Thymus (tissue), 11 donors: ENCODE results near the gene TMEM245. TPM values are rescaled to one million over a fixed set of nuclear protein-coding genes. Genes with fewer than 3 reads are reported as not detected.

Experiments
- DNase-seq, 9 donors: peaks; one replicate each; pipeline ENCODE4 v3.0.0-alpha.2; 2013; ENCODE audit warnings: low spot score in 9 of 9, low read depth in 6 of 9, missing footprints in 1 of 9
- H3K27ac ChIP-seq, 2 donors: one replicate each; pipeline ENCODE4 v1.5.1; 2013; ENCODE audit warnings: control low read depth in 1 of 2, low read depth in 1 of 2, low read length in 1 of 2, mild to moderate bottlenecking in 1 of 2, moderate library complexity in 1 of 2
- H3K27me3 ChIP-seq, 2 donors: one replicate each; pipeline ENCODE4 v1.5.1; 2013; ENCODE audit warnings: low read length in 1 of 2; ENCODE audit not compliant: control insufficient read depth in 2 of 2, insufficient read depth in 1 of 2
- H3K36me3 ChIP-seq, 2 donors: one replicate each; pipeline ENCODE4 v1.5.1; 2013; ENCODE audit warnings: low read length in 1 of 2, mild to moderate bottlenecking in 1 of 2, moderate library complexity in 1 of 2; ENCODE audit not compliant: control insufficient read depth in 2 of 2, insufficient read depth in 2 of 2
- H3K4me1 ChIP-seq, 2 donors: one replicate each; pipeline ENCODE4 v1.5.1; 2013; ENCODE audit warnings: low read length in 2 of 2; ENCODE audit not compliant: control insufficient read depth in 2 of 2, insufficient read depth in 2 of 2
- H3K4me3 ChIP-seq, 2 donors: one replicate each; pipeline ENCODE4 v1.5.1; 2013; ENCODE audit warnings: low read length in 2 of 2, control low read depth in 1 of 2, mild to moderate bottlenecking in 1 of 2
- H3K9me3 ChIP-seq, 2 donors: one replicate each; pipeline ENCODE4 v1.5.1; 2013; ENCODE audit warnings: low read length in 1 of 2, mild to moderate bottlenecking in 1 of 2; ENCODE audit not compliant: control insufficient read depth in 2 of 2, insufficient read depth in 1 of 2
- WGBS: extraction: QIAGEN DNeasy Blood & Tissue Kit; methylation state at CpG from one replicate; pipeline ENCODE4 v1.1.7; 2013; 5-methylcytosine and 5-hydroxymethylcytosine counted together
- polyA plus RNA-seq: library from polyadenylated mRNA; stranded (reverse); fragments of 200-250 nt; gene quantifications from one replicate; pipeline ENCODE4 v1.2.3, GENCODE V29; 2013
- total RNA-seq: library from RNA; stranded (reverse); fragments of 120-200 nt; gene quantifications from one replicate; pipeline ENCODE4 v1.2.4, GENCODE V29; 2013
- donor health status: healthy.

The TMEM245 gene
- total and polyA plus RNA-seq, 2 donors, result 9.3 to 21.1 TPM

DNA sequence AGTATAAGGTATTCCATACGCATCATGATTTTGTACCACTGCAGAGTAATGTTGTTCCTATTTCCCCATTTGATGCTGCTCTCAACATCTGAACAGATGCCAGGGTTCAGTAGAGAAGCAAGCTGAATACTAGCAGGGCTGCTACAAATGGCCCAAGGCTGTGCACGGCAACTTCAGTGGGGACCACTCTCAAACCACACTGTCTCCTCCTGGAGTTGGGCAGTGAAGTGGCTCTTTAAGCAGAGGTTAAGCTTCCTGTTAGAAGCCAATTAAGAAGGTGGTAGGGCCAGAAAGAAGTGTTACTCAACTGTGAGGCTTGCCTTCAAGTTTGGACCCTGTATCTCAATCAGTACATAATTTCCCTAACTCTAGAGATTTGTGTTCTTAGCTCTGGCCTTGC, 32.0 kb downstream of the TMEM245 start:
- Histone ChIP-seq H3K9me3 (no peaks in the 10 kb centered on the region), H3K27me3 (no peaks in the 10 kb centered on the region), H3K27ac (no peak overlapping the region), H3K36me3 (peaks cover 16 to 50% of the 10 kb centered on the region in 2 donors), H3K4me3 (no peak overlapping the region), H3K4me1 (no peaks in the 10 kb centered on the region)
- WGBS, result 100% methylated on average over 2 of the region's 2 CpGs
- DNase-seq, result no peak

DNA sequence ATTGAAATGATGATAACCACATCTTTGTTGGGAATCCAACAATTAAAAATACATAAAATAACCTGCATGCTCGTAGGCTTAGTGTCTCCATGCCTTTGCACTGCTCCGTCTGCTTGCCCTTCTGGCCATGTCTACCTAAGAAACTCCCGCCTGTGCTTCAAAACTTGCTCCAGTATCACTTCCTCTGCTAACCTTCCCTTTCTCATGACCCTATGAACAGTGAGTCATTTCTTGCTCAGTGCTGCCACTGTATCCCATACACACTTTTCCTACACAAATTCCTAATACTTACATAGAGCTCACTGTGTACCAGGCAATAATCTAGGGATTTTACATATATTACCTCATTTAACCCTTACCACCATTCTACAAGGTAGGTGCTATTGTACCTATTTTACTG, 33.5 kb downstream of the TMEM245 start:
- Histone ChIP-seq H3K36me3 (peaks cover 13 to 41% of the 10 kb centered on the region in 2 donors), H3K4me3 (no peak overlapping the region), H3K27ac (no peak overlapping the region), H3K9me3 (no peaks in the 10 kb centered on the region), H3K4me1 (no peaks in the 10 kb centered on the region), H3K27me3 (no peaks in the 10 kb centered on the region)
- no peak for DNase-seq
- WGBS, result 97% methylated on average over 3 of the region's 3 CpGs

DNA sequence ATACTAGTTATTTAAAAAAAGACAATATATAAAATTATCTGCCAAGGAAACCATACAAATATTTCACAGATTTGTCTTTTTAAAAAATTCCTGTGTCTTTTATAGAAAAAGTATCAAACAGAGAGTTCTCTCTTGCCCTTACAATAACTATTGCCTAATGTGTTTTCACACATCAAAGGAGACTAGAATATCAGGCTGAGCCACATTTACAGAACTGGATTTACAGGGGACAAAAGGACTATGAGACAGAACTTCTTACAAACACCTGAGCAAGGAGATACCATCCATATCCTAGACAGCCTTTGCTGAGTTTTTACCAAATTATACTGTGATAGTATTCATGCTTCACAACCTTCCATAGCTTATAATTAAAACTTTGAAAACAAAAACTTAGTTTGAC, 34.2 kb downstream of the TMEM245 start:
- H3K36me3 ChIP-seq, result peaks cover 13 to 34% of the 10 kb centered on the region in 2 donors
- no peak overlapping the region for H3K4me3 ChIP-seq
- no peaks in the 10 kb centered on the region for H3K27me3 ChIP-seq
- H3K9me3 ChIP-seq, result no peaks in the 10 kb centered on the region
- DNase-seq, result no peak
- no peak overlapping the region for H3K27ac ChIP-seq
- no peaks in the 10 kb centered on the region for H3K4me1 ChIP-seq

DNA sequence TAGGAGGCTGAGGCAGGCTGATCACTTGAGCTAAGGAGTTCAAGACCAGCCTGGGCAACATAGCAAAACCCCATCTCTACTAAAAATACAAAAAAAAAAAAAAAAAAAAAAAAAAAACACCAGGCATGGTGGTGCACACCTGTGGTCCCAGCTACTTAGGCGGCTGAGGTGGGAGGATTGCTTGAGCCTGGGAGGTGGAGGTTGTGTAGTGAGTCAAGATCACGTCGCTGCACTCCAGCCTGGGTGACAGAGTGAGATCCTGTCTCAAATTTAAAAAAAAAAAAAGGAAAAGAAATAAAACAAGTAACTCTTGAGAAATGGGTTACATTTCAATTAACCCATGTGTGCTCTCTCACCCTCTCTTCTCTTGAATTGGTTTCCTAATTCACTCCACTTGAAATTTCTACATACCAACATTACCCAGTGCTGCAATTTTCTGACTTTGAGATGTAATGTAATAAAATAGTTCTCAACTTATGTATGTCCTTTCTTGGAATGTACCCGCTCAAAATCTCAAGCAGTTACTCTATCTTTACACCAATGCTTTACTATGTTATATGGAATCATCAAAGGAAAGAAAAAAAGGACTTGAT, 35.8 kb downstream of the TMEM245 start:
- H3K36me3 ChIP-seq, result peaks cover 11 to 42% of the 10 kb centered on the region in 2 donors
- no peak for DNase-seq
- no peaks in the 10 kb centered on the region for H3K9me3 ChIP-seq
- 99% methylated on average over 4 of the region's 4 CpGs for WGBS
- no peaks in the 10 kb centered on the region for H3K27me3 ChIP-seq
- H3K27ac ChIP-seq, result no peak overlapping the region
- no peak overlapping the region for H3K4me3 ChIP-seq
- H3K4me1 ChIP-seq, result no peaks in the 10 kb centered on the region

DNA sequence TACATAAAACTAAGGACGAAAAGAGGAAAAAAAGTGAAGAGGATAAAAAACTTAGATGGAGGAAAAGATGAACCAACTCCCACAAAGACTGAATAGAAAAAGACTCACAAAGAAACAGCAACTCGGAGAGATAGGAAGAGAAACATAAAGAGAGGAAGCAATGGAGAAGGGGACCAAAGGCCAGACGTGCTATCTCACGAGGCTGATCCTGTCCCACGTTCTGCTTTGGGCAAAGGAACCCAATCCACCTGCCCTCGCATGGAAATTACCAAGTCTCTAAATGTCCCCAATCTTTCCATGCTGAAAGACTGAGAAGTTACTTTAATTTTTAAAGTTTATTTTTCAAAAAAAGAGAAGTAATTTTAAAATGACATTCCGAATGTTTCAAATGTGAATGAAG, 36.6 kb downstream of the TMEM245 start:
- Histone ChIP-seq H3K36me3 (peaks cover 9 to 41% of the 10 kb centered on the region in 2 donors), H3K4me3 (no peak overlapping the region)

DNA sequence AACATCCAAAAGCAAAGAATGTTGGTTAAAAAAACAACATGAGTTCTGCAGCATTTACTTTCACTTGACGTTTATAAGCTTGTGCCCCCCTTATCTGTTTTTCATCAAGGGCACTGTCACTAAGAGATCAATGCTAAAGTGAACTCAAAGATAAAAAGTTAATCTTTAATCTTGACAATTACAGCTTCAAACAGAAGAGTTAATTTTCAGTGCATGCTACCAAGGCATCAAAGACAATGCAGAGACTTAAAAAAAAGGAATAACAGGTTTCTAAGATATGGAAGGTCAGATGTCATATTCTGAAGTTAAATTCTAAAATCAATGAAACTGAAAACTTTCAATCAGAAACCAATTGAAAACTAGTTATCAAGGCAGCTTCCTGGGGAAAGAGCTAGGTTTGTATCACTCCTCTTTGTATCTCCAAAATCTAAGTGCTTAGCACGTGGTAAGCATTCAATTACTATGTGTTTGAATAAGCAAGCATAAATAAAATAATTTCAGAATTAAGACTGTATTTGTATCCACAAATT, 37.6 kb downstream of the TMEM245 start:
- no peak overlapping the region for H3K27ac ChIP-seq
- H3K9me3 ChIP-seq, result no peaks in the 10 kb centered on the region
- H3K4me1 ChIP-seq, result no peaks in the 10 kb centered on the region
- 40% methylated on average over 2 of the region's 2 CpGs for WGBS
- no peak overlapping the region for H3K4me3 ChIP-seq
- H3K27me3 ChIP-seq, result no peaks in the 10 kb centered on the region
- H3K36me3 ChIP-seq, result peaks cover 4 to 37% of the 10 kb centered on the region in 2 donors
- no peak for DNase-seq

More for the DNA sequence above, 36.6 kb downstream of the TMEM245 start:
- 97% methylated on average over 7 of the region's 7 CpGs for WGBS
- Histone ChIP-seq H3K27me3 (no peaks in the 10 kb centered on the region), H3K27ac (no peak overlapping the region), H3K4me1 (no peaks in the 10 kb centered on the region), H3K9me3 (no peaks in the 10 kb centered on the region)
- no peak for DNase-seq

DNA sequence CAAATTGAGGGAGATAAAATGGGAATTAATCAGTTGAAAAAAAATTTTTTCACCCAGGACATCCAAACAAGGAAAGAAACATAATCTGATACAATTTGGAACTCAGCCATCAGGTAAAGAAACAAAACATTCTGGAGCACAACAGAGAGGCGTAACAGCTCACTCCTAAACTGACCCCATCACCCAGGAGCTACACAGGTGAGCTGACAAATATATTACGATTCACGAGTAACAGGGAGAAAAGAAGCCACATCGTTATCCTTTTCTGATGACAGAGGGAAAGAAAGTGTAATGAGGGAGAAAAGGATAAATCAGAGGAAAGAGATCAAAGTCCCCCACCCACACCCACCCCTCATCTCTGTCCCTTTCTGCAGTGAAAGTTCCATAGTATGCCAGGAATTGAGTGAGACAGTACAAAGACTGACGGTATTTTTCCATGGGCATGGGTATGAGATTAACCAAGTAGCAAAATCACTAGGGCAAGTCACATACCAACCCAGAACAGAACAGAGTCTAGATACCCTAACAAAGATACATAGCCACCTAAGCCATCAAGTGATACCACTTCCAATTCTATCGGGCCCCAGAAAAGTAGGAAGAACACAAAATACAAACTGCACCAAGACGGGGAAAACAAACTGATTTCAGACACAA, 45.4 kb downstream of the TMEM245 start:
- H3K36me3 ChIP-seq, result peaks cover 19 to 52% of the 10 kb centered on the region in 2 donors
- H3K9me3 ChIP-seq, result no peaks in the 10 kb centered on the region

DNA sequence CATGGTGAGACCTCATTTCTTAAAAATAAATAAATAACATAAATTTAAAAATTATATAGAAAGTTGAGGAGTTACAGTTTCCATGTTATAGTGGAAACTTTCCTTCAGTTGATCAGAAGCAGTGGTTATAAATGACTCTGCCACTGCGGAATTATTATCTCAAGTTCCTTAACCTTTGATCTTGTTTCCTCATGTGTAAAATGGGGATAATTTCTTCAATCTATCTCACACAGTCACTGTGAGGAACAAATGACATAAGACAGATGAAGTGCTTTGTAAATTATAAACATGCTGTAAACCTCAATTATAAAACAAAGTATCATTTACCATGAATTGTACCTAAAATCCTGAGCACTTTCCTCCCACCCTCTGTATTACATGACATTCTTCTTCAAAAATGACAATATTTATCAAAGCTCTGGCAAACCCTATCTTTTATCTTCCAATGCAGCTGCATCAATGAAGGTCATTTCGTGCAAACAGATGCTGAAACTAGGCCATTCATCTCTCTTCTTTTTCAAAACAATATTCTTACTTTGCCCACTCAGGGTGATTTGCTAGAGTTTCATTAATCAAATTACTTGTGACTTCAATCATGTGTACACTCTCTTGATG, 46.8 kb downstream of the TMEM245 start:
- WGBS, result 96% methylated on average over 2 of the region's 2 CpGs
- Histone ChIP-seq H3K9me3 (no peaks in the 10 kb centered on the region), H3K27ac (no peak overlapping the region), H3K36me3 (peaks cover 28 to 58% of the 10 kb centered on the region in 2 donors), H3K4me3 (no peak overlapping the region), H3K4me1 (no peaks in the 10 kb centered on the region), H3K27me3 (no peaks in the 10 kb centered on the region)
- DNase-seq, result no peak

More for the DNA sequence above, 45.4 kb downstream of the TMEM245 start:
- no peak for DNase-seq
- H3K27ac ChIP-seq, result no peak overlapping the region
- no peaks in the 10 kb centered on the region for H3K4me1 ChIP-seq
- no peaks in the 10 kb centered on the region for H3K27me3 ChIP-seq
- H3K4me3 ChIP-seq, result no peak overlapping the region
- 96% methylated on average over 7 of the region's 7 CpGs for WGBS

DNA sequence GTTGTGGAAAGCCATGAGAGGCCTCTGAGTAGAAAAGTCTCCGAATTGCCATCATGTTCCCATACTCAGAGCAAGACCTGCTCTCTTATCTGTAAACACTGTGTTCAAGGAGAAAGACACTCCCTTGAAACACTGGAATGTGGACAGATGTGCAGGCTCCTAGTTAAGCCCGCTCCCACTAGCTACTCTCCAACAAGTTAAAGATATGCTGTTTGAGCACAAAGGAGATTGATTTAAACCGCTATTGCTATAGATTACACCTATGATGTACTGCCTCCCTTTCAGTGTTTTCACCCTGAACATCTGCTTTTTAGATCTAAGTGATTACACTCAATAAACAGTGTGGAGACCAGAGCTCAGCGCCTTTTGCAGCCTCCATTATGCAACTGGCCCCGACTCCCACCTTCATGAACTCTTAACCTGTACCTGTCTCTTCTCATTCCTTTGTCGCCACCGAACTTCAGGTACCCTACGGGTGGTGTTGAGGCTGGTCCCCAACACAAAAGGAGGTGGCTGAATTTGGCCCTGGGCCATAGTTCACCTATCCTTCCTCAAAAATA, 47.5 kb downstream of the TMEM245 start:
- no peak overlapping the region for H3K27ac ChIP-seq
- no peaks in the 10 kb centered on the region for H3K27me3 ChIP-seq
- H3K4me3 ChIP-seq, result no peak overlapping the region
- no peaks in the 10 kb centered on the region for H3K9me3 ChIP-seq
- WGBS, result 98% methylated on average over 8 of the region's 8 CpGs
- peaks cover 29 to 55% of the 10 kb centered on the region in 2 donors for H3K36me3 ChIP-seq
- no peaks in the 10 kb centered on the region for H3K4me1 ChIP-seq
- DNase-seq, result no peak
